NCI-H226 (cell line): ENCODE measurements around the gene PBX1.
"Not testable (repeated sequence)": the region's sequence is repeated elsewhere in the genome, so short reads cannot be mapped to it uniquely, and the experiment has no call there.

ENCODE experiments used
- DNase-seq: peaks from one replicate; pipeline ENCODE4 v3.0.0-alpha.2; 2015

The PBX1 gene

DNA sequence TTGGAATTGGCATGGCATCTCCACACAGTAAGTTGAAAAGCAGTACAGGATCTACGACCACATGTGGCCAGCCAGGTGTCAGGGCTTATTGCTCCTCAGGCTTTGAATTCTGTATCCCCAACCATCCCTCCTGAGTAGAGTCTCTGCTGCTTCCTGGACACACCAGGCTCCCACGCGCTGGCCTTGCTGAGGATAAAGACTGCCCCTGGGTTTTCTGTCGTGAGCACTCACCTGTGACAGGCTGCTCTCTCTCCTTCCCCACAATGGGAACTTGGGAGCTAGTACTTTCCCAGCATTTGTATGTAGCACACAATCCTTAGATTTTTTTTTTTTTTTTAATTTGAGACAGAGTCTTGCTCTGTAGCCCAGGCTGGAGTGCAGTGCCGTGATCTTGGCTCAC, 33.6 kb downstream of the PBX1 start:
- no peak for DNase-seq

DNA sequence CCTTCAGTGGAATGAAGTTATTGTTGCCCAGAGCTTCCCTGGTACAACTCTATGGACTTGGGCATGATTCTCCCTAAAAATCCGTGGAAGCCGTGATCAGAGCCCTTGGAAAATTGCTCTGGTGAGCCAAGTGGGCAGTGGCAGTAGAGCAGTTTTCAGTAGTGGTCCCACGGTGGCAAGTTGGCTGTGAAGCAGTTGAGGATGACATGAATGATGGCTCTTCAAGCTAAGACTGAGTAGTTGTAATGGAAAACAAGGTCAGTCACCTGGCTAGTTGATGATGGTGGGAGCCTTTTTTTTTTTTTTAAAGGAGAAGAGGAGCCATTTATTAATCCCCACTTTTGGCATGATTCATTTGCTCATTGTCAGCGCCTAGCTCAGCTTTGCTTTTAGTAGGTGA, 36.2 kb downstream of the PBX1 start:
- DNase-seq, result no peak

DNA sequence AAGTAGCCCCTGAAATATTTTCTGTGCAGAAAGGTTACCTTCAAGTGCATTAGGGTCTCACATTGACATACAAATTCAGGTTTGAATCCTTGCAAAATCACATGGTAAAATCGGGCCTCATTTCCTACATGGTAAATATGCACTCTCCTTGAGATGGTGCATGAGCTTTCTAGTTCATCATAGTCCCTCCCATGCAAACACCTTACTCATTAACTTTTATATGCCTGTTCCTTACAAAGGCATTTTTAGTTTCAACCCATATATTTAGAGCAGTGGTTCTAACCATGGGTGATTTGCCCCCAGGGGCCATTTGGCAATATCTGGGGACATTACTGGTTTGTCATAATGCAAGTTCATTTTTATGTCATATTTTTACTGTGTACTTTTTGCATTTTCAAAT, 37.2 kb downstream of the PBX1 start:
- DNase-seq, result no peak

DNA sequence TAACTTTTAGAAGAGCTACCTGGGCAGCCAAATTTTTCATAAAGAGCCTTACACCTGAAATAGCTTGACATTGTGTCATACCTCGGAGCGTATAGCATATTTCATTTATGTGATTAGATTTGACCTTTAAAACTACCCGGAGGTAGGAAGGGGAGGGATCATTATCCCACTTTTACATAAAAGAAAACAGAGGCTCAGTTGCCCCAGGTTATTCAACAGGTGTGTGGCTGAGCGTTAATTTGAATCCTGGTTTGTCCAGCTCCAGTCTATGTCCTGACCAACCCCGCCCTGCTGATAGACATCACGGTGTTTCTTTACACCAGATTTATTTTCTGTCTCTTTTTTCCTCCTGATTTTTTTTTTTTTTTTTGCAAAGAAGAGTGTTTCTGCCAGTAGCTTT, 39.7 kb downstream of the PBX1 start:
- no peak for DNase-seq

DNA sequence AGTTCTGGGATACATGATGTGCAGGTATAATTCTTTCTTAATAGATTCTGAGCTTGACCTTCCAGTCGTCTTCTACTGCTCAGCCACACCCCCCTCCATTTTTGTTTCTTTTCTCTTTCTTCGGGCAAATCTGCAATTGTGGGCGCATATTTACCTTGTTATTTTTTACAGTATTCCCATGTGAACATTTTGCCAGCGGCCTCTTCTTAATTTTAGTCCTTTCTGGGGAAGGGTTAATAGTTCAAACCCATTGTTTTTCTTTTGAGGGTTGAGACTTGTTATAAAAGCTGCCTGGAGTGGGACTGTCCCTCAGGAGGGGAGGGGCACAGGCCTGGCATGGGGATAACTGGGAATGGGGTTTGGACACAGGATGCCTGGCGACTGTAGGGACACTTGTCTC, 40.3 kb downstream of the PBX1 start:
- DNase-seq, result no peak

DNA sequence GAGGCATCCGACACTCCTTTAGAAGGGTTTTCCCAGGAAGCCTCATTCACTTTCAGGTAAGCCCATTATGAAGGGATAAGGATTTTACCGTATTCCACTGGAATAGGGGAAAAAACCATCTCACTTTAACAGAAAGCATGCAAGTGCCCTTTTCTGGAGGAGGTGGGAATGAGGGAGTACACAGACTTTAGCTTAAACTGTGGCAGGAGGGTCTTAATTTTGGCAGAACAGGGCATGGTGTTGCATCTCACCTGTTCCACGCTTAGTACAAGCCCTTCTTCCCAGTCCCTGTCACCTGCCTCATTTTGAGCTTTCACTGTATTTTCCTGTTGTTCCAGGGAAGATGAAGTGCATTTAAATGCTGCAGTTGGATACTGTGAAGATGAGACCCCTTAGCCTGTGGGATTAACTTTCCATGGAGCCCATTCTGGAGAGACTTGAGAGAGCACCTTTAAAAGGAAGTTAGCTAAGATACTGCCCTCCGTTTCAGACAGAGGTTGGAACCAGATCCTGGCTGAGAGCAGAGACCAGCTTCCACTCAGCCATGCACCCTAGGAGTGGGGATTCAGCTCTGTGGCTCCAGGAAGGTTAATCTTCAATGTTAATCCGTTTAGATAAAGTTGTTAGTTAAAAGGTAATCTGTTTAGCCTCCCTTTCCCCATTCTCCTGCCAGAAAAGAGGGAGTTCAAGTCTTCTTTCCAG, 42.6 kb downstream of the PBX1 start:
- no peak for DNase-seq

DNA sequence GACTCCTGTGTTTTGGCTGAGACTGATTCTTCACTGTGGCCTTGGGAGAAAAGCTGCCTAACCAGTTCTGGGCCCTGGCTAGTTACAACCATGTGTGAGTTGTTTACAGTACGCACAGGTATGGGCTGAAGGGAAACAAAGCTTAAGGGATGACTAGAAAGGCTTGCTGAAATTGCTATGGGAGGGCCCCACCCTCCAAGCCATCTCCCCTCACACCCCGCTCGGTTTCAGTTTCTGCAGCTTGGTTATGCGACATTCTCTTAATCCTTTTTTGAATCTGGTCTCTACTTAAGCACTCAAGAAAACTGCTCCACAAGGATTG, 43.1 kb downstream of the PBX1 start:
- DNase-seq, result no peak

DNA sequence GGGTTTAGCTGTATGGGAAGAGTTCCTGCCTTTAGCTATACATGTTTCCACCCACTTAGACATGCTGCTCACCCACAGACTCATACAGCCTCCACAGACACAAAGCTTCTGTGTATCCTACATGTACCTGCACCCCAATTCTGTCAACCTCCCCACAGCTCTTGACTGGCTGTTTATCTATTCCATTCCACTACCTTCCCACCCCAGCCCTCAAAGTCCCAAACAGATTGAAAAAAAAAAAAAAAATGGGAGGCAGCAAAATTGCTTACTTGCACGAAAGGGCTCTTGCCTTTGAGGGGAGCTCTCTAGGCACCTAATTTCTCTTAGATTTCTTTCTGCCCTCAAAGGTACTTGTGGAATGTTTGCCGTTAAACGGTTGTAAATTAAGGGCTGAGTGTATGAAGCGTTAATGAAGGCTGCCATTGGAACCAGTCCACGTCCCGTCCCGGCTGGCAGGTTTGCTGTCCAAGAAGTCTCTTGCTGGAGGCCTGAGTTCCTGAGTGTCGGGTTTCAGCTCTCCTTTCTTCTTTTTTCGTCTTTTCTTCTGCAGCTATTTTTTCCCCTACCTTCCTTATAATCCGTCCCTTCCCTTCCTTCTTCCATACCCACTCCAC, 43.6 kb downstream of the PBX1 start:
- DNase-seq, result peak; percentile 23

DNA sequence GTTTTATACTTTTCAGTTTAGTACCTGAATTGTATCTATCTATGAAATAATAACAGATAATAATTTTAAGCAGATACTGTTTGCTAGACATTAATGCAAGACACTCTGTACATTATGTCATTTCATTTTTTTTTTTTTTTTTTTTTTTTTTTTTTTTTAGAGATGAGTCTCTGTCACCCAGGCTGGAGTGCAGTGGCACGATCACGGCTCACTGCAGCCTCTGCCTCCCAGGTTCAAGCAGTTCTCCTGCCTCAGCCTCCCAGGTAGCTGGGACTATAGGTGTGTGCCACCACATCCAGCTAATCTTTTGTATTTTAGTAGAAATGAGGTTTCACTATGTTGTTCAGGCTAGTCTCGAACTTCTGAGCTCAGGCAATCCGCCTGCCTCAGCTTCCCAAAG, 44.8 kb downstream of the PBX1 start:
- not testable (repeated sequence) for DNase-seq

DNA sequence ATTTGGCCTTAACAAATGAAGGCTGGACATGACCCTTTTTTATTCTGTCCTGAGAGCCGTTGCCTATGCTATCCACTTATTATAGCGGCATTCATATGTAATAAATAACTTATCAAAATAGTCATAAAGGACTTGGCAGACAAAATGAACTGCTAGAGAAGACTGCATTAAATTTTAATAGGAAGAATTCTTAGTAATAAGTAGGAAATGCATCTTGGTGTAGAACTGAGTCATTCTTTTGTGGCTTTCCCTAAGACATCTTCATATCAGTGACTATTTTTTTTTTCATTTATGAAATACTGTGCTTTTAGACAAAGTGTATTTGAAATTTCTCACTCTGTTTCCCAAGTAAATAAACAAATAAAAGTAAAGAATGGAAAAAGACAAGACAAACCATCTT, 45.6 kb downstream of the PBX1 start:
- no peak for DNase-seq

DNA sequence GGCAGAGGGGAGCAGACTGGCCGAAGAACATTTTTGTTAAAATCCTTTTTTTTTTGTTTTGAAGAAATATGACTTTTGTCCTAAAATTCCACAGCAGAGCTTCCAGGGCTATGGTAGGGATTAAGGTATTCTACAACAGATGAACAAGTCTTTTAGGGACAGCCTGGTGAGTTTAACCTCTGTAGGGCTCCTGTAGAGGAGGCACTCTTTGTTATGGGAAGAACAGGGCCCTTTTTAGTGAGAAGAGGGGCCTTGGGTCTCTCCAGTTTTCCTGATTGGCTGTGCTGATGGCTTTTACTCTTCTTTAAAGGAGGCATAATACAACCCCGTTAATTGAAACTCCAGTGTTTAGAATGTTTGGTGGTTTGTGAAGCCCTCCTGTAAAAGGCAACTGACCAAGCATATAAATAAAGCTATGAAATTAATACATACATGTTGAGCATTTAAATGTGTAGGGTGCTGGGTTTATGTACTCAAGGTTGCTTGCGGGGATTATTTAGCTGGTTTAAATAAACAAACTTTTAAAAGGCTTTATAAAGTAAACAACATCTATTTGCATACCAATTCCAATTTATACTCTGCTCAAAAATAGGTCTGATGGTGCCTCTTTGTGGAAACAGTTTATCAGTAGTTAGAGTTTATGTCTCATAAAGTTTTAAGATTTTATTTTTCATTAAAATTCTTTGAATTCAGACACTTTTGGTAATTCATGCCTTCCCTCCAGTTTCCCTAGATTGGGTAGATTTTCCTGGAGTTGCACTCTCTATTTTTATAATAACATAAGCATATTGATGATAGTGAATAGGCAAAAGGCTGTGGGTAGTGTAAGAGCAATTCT, 46.5 kb downstream of the PBX1 start:
- no peak for DNase-seq

DNA sequence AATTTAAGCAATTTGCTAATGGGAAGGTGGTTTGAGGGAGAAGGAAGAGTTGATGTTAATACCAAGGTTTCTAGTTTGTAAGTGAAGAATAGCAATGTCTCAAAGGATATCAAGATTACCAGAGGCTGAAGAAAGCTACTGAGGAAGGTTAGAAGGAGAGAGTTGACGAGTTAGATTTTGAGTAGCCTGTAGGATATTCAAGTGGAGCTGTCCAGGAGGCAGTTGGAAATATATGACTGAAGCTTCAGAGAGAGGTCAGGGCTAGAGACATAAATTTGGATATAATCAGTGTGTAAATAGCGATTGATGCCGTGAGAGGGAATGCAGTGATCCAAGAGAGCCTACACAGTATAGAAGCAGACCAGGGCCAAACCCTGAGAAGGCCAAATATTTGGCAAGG, 48.4 kb downstream of the PBX1 start:
- no peak for DNase-seq

DNA sequence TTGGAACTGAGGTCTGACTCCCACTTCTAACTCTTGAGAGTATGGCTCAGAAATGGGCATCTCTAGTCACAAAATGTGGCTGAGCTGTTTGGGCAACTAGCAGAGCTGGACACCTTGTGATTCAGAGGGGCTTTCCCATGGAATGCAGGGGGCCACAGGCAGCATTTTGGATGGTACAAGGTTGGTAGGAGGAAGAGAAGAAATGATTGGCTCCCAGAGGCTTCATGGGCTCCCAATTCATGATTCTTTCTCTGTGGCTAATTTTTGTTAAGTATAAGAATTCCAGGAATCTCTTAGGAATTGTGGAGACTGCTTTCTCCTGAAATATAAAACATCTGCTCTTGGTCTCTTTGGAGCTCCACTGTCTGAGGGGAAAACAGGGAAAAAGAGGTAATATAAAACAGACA, 49.7 kb downstream of the PBX1 start:
- no peak for DNase-seq

DNA sequence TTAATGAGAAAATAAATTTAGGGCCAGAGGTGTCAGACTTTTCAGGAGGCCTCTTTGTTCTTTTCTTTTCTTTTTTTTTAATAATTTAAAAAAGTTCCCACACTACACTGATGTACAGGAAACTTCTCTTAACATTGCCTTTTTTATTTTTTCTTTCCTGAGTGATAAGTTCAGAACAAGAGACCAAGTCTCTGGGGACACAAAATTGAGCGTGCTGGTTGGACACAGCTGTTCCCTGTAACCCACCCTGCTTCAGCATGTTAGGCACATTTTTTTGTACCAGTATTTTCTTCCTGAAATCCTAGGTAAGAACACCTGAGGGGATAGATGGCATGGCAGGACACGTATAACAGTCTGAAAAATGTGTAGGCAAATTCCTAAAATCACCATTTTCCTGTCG, 50.1 kb downstream of the PBX1 start:
- no peak for DNase-seq

DNA sequence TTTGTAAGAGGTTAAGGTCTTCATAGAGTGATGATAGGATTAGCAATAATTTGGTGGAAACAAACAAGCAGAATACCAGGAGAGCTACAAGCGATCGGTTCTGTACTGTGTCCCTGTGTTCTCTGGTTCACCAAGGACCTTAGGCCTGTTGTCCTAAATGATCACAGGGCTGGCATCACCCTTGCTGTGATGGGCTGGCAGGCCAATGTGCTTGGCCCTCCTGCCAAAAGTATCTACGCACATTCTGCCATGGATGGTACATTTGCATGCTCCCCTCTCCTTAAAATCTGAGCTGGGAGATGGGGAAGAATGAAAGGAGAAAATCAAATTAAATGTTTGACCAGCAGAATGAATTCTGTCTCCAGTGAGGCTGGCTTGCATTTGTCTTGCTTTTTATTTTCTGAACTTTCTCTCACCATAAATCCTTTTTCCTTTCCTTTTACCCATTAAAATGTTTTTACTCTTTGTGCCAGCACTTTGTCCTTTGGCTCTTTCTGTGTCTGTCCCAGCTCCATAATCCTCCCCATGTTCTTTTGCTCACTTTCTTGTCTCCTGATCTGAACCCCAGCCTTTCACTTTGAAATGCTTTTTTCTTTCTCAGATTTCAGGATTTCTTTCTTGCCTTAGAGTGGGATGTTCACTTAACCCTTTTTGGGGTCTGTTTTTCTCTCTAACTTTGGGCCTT, 51.7 kb downstream of the PBX1 start:
- no peak for DNase-seq

DNA sequence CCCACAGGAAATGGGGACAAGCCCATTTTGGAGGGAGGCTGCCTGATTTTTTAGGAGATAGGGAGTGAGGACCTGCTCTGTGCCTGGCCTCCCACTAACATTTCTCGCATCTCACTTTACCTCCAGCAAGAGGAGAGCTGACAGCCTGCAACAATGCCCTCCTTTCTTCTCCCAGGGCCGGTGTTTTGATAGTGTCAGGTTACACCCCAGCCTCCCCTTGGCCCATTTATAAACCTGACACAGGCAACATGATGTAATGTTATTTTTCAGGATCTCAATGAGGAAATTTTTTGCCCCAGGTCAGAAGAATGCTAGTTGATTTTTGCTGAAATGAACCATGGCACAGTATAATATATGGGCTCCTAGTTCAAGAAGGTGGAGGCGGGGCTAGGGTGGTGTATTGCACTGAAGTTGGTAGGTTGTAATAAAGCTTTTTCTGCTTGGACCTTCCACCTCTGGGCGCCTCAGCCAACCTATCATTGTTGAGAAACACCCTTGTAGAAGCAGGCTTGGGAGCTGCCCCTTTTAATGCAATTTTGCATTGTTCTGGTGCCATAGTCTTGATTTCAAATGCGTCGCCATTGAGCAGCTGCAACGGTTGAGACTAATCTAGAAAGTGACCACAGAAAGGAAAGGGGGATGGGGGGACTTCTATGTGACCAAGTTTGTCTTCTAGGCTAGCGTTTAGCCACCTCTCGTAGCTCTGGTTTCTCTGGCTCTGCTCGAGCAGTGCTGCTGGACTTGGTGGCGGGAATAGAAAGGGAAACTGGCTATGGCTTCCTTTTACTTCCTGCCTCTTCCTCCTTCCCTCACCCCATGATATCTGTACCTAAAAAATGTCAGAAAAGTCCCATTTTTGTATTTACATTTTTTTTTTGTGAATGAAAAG, 53.0 kb downstream of the PBX1 start:
- DNase-seq, result peak; percentile 90

DNA sequence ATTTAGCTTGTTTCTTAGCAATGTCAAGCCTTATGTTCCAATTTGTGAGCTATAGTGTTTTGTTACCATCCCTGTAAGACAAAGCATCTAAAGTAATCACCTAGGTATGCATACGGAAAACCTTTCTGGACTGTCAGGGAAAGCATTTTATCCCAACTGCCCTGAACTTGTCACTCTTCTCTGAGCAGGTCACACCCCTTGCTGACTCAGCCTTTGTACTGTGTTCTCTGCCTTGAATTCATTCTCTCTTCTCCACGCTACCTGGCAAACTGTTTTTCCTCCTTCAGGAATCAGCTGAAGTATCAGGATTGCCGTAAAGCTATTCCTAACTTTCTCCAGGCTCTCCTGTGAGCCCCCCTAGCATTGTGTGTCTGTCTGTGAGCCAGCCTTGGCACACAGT, 54.2 kb downstream of the PBX1 start:
- peak; percentile 34 for DNase-seq

DNA sequence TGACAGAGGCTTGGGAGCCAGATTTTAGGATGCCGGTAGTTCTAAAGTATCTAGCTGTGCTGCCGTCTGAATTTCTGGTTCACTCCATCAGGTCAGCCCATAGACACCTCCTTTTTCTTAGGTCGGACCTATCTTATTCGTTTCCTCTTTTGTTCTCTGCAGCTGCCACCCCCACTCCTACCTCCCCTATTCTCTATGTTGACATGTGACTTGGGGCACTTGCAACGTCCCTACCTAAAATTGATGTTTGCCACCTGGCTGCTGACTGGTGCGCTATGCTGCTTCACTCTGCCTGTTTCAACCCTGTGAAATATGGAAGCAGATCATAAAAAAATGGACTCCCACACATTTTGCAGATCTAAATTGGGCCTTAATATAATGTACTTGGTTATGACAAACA, 55.3 kb downstream of the PBX1 start:
- DNase-seq, result no peak

DNA sequence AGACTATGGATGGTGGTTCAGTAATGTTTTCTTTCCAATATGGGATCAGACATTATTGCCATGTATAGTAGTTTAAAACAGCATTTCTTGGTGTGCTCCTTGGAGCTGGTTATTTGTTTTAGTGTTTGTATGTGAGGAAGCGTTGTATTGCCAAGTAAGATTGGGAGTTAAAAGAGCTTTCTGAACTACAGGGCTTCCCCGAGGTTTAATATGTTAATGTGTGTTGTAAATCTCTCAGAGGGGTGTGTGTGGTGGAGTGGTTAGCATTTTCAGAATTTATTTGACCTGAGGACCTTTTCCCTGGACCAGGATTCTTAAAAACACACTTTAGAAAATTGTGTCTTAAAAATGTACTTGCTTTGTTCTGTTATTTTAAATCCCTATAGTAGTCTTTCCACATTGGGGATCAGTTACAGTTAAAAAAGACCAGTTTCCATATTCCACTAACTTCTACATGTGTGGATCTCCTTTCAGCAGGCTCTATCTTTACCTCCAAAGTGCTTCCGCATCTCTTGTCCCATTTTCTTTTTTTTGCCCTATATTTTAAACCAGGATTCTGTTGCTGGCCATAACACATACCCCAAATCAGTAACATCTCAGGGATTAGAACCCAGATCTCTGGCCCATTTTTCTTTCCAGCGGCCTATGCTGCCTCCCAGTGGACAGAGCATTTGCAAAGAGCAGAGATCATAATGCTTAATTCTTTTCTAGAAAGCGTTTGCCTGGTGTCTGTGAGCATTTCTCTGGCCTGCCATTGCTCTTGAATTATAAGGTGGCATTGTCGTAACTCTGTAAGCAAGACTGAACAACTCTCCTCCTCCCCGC, 58.6 kb downstream of the PBX1 start:
- DNase-seq, result no peak

DNA sequence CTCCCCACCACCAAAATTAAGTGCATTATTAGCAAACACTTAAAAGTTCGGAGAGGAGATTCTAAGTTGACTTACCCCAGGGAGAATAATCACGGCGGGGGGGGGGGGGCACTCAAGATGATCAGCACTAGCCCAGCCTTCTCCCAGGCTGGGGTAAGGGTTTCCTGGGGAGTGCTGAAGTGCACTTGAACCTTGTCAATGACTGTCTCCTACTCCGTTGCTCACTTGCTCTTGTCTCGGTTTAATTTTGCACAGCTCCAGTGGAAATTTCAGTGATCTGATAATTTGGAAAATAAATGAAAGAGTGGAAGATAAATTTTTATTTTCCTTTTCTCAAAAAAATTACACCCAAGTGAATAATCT, 59.2 kb downstream of the PBX1 start:
- DNase-seq, result no peak

DNA sequence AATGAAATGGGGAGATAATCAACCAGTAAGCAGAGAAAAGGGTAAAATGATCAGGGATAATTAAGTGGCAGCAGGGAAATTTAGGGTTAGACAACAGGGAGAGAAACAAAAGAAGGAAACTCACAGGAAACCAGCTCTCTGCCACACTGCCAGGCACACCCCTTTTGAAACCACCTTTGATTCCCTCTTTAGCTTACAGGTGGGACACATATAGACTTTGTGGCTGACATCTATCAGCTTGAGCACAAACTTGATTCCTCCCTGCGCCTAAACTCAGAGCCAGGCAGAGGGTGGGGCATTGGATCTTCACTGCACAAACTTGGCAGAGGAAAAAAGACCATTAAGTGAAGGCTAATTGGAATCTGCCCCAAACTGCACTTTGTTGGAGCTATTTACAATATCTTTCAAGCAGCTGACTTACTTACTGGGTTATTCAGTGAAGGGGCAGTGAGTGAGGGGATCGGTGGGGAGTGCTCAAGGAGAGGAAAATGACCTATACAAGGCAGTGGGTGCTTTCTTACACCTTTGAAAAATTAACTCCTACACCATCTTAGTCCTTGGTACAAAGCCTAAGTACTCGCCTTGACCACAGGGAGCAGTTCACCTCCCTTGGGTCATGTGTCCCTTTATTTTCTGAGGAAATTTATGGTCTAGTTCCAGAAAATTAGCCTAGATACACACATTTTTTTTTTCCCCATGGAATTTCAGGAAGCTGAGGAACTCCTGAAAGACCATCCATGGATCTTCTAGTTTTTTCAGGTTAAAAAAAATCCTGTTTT, 60.2 kb downstream of the PBX1 start:
- DNase-seq, result no peak
